Lower leg skin (tissue), 4 donors: ENCODE measurements around the gene ANO2. TPM values are rescaled to one million over a fixed set of nuclear protein-coding genes. Genes with fewer than 3 reads are reported as not detected.
"Not testable (repeated sequence)": the region's sequence is repeated elsewhere in the genome, so short reads cannot be mapped to it uniquely, and the experiment has no call there.

Experiments
- DNase-seq, 2 donors: peaks; one replicate each; pipeline ENCODE4 v3.0.0-alpha.2; 2019; ENCODE audit warnings: low spot score in 2 of 2
- H3K4me3 ChIP-seq: fragments of 200-600 bp; sonication (generic); 2 replicates; pipeline ENCODE4 v1.5.1; 2017; ENCODE audit warnings: mild to moderate bottlenecking, low read depth; ENCODE audit not compliant: poor library complexity, severe bottlenecking
- POLR2A ChIP-seq, 2 donors: fragments of 450-650 bp; IDR thresholded peaks; one replicate each; pipeline ENCODE4 v1.6.1; 2016 to 2017; ENCODE audit warnings: antibody characterized with exemption in 2 of 2, mild to moderate bottlenecking in 1 of 2, moderate library complexity in 1 of 2
- WGBS, 2 donors: methylation state at CpG; one replicate each; pipeline ENCODE4 v1.1.5; 2018; 5-methylcytosine and 5-hydroxymethylcytosine counted together
- intact Hi-C: fragments of 100-400 bp; cut with DNase I; formaldehyde crosslinking; loops from one replicate; pipeline ENCODE4 v1.15.0; 2023; ENCODE audit warnings: low total_unique reads
- total RNA-seq, 4 donors: library from RNA; depleted of rRNA; stranded (reverse); fragments of >200 nt; gene quantifications; one replicate each; pipeline ENCODE4 v1.1.0, GENCODE V29; 2016
- TF ChIP-seq, protein P1 (sequence below), 3 donors: fragments of 450-650 bp; IDR thresholded peaks; one replicate each; pipeline ENCODE4 v1.5.1; 2016; ENCODE audit warnings: antibody characterized with exemption in 3 of 3, mild to moderate bottlenecking in 3 of 3, moderate library complexity in 2 of 3

Gene ANO2
- total RNA-seq, 4 donors from 2014 or later = 0.76 to 2.6 (median 1.8) TPM

DNA sequence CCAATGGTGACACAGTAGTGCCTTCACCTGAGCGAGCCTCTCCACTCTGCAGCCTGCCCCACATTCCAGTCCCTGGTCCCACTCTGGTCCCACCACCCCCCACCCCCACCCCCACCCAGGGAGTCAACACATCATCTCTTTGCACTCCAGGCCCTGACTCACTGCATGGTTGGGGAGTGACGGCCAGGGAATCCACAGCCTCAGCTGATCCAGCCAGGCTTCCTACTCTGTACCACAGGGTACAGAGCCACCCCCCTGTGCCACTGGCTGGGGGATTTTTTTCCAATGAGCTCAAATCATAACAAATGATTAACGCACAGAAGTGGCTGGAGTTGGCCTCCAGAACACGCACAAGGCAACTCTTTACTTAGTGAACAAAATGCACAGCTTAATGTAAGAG lies 279.4 kb downstream of the ANO2 start:
- intact Hi-C loops = no loop called here
- no peak for DNase-seq
- no peak overlapping the region for H3K4me3 ChIP-seq
- no peak for TF ChIP-seq POLR2A (IDR thresholded peaks at IDR 0.05)
- TF ChIP-seq, protein P1, sequence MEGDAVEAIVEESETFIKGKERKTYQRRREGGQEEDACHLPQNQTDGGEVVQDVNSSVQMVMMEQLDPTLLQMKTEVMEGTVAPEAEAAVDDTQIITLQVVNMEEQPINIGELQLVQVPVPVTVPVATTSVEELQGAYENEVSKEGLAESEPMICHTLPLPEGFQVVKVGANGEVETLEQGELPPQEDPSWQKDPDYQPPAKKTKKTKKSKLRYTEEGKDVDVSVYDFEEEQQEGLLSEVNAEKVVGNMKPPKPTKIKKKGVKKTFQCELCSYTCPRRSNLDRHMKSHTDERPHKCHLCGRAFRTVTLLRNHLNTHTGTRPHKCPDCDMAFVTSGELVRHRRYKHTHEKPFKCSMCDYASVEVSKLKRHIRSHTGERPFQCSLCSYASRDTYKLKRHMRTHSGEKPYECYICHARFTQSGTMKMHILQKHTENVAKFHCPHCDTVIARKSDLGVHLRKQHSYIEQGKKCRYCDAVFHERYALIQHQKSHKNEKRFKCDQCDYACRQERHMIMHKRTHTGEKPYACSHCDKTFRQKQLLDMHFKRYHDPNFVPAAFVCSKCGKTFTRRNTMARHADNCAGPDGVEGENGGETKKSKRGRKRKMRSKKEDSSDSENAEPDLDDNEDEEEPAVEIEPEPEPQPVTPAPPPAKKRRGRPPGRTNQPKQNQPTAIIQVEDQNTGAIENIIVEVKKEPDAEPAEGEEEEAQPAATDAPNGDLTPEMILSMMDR (IDR thresholded peaks at IDR 0.05) = no peak
- 87 to 90% methylated on average over 4 of the region's 4 CpGs for WGBS, 2 donors

GRCh38 chr12:5661811-5662210 lies 283.2 kb downstream of the ANO2 start:
- DNase-seq = no peak
- WGBS, 2 donors = 62 to 63% methylated on average over 8 of the region's 8 CpGs
- intact Hi-C loops = no loop called here
- no peak for TF ChIP-seq POLR2A (IDR thresholded peaks at IDR 0.05)
- TF ChIP-seq, protein P1 (IDR thresholded peaks at IDR 0.05) = no peak
- H3K4me3 ChIP-seq = no peak overlapping the region

- TF ChIP-seq, protein P1 (IDR thresholded peaks at IDR 0.05) = no peak
- no peak for TF ChIP-seq POLR2A (IDR thresholded peaks at IDR 0.05)
- no peak for DNase-seq
- intact Hi-C loops = no loop called here
- WGBS, 2 donors = 70 to 74% methylated on average over 6 of the region's 6 CpGs
- H3K4me3 ChIP-seq = no peak overlapping the region
Measured at GRCh38 chr12:5660238-5660637, 284.8 kb downstream of the ANO2 start.

DNA sequence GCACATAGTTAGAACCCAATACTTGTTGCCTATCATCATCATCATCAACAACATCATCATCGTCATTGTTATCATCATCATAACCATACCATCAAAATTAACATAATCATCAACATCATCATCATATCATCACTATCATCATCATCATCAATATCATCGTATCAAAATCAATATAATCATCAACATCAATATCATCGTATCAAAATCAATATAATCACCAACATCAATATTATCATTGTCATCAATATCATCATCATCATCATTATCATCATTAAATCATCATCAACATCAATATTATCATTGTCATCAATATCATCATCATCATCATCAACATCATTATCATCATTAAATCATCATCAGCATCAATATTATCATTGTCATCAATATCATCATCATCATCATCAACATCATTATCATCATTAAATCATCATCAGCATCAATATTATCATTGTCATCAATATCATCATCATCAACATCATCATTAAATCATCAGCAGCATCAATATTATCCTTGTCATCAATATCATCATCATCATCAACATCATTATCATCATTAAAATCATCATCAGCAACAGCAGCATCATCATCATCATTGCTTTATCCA lies 286.6 kb downstream of the ANO2 start:
- H3K4me3 ChIP-seq, DNase-seq, intact Hi-C loops: not testable (repeated sequence)
- 95 to 98% methylated on average over 3 of the region's 3 CpGs for WGBS, 2 donors

DNA sequence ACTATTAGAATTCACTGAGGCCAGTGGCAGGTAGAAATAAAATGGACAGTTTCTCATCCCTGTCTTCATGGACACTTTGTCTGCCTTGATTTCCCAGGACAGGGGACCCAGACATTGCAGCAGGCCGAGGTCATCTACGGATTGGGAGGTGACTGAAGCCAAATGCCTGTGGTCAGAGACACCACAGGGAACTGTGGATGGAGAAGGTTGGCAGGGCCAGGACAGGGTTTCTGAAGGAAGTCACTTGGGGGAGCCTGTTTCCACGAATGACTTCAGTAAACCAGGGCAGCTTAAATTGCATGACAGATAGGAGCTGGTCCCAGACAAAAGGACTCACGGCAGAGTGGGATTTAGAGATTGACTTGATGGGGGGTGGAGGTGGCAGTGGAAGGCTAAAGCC lies 288.2 kb downstream of the ANO2 start:
- H3K4me3 ChIP-seq = no peak overlapping the region
- TF ChIP-seq POLR2A (IDR thresholded peaks at IDR 0.05) = no peak
- TF ChIP-seq, protein P1 (IDR thresholded peaks at IDR 0.05) = no peak
- 58 to 76% methylated on average over 4 of the region's 4 CpGs for WGBS, 2 donors
- intact Hi-C loops = no loop called here
- no peak for DNase-seq

GRCh38 chr12:5655120-5655519 lies 289.9 kb downstream of the ANO2 start:
- DNase-seq = no peak
- WGBS, 2 donors = 65 to 66% methylated on average over 3 of the region's 3 CpGs
- no peak for TF ChIP-seq POLR2A (IDR thresholded peaks at IDR 0.05)
- TF ChIP-seq, protein P1 (IDR thresholded peaks at IDR 0.05) = no peak
- intact Hi-C loops = no loop called here
- no peak overlapping the region for H3K4me3 ChIP-seq
